ENCODE measurements around the gene RCCD1. TPM values are rescaled to one million over a fixed set of nuclear protein-coding genes. Genes with fewer than 3 reads are reported as not detected.

Gene RCCD1
- total and polyA plus RNA-seq, 7 experiments from 2014 or later: 2.5 to 24.6 (median 6.0) TPM

- Histone ChIP-seq H3K27ac (ENCODE audit: low read depth, low read length) (peak overlapping the region; percentile 31), H3K4me1 (ENCODE audit: control insufficient read depth in 2 of 2, insufficient read depth in 2 of 2, low read length in 2 of 2) (peaks cover 10 to 15% of the 10 kb centered on the region in 2 donors), H3K36me3 (ENCODE audit: control insufficient read depth in 2 of 3, insufficient read depth in 3 of 3, low read length in 3 of 3) (peaks cover 0 to 42% (median 0%) of the 10 kb centered on the region in 3 experiments), H3K9me3 (ENCODE audit: control insufficient read depth in 2 of 3, low read length in 3 of 3) (no peaks in the 10 kb centered on the region), H3K4me3 (ENCODE audit: low read length) (no peak overlapping the region), H3K27me3 (ENCODE audit: control insufficient read depth in 2 of 2, insufficient read depth in 2 of 2, low read length in 2 of 2) (no peaks in the 10 kb centered on the region)
- peak overlapping the region in 2 of 9 donors; percentile 34 to 74 for H3K27ac Mint-ChIP-seq
- H3K4me1 Mint-ChIP-seq: peaks cover 6 to 27% (median 12%) of the 10 kb centered on the region in 7 donors
- peak overlapping the region in 9 of 10 donors; percentile 30 to 88 (median 66) for H3K4me3 Mint-ChIP-seq
- intact Hi-C loops (cut with micrococcal nuclease): loop anchor here in 1 of 2 donors (10.0 kb wide), 1 partner anchor 898 kb away; the partner anchor contains the start of gene SLCO3A1
- H3K27me3 Mint-ChIP-seq: no peaks in the 10 kb centered on the region
- no peak for DNase-seq
- peaks cover 5 to 31% (median 9%) of the 10 kb centered on the region in 5 donors for H3K36me3 Mint-ChIP-seq
- ATAC-seq: no peak
- H3K9me3 Mint-ChIP-seq: no peaks in the 10 kb centered on the region
- POLR2A ChIA-PET: interaction anchor here (0.8 to 9.2 kb wide), 2 partner anchors 24 to 94 kb away, joined by 3 to 119 read pairs; partner anchors contain the start of genes HDDC3 and UNC45A
- CTCF ChIA-PET: interaction anchor here (1.0 to 7.7 kb wide), 8 partner anchors 15 to 92 kb away, joined by 3 to 67 read pairs (median 6); partner anchors contain the start of genes HDDC3, MAN2A2 and UNC45A
Measured at GRCh38 chr15:90957031-90957790, 2.5 kb downstream of the RCCD1 start.

GRCh38 chr15:90957791-90958190, 3.1 kb downstream of the RCCD1 start:
- peak overlapping the region in 1 of 9 donors; percentile 34 for H3K27ac Mint-ChIP-seq
- peak overlapping the region in 9 of 10 donors; percentile 30 to 75 (median 62) for H3K4me3 Mint-ChIP-seq
- DNase-seq (no peak), ATAC-seq (no peak)
- intact Hi-C loops (cut with micrococcal nuclease): loop anchor here in 1 of 2 donors (10.0 kb wide), 1 partner anchor 897 kb away; the partner anchor contains the start of gene SLCO3A1
- Histone ChIP-seq H3K9me3 (ENCODE audit: control insufficient read depth in 2 of 3, low read length in 3 of 3) (no peaks in the 10 kb centered on the region), H3K36me3 (ENCODE audit: control insufficient read depth in 2 of 3, insufficient read depth in 3 of 3, low read length in 3 of 3) (peaks cover 0 to 39% (median 0%) of the 10 kb centered on the region in 3 experiments), H3K4me1 (ENCODE audit: control insufficient read depth in 2 of 2, insufficient read depth in 2 of 2, low read length in 2 of 2) (peaks cover 10 to 15% of the 10 kb centered on the region in 2 donors), H3K27ac (ENCODE audit: low read depth, low read length) (no peak overlapping the region), H3K27me3 (ENCODE audit: control insufficient read depth in 2 of 2, insufficient read depth in 2 of 2, low read length in 2 of 2) (no peaks in the 10 kb centered on the region), H3K4me3 (ENCODE audit: low read length) (no peak overlapping the region)
- no peaks in the 10 kb centered on the region for H3K27me3 Mint-ChIP-seq
- no peaks in the 10 kb centered on the region for H3K9me3 Mint-ChIP-seq
- peaks cover 5 to 29% (median 11%) of the 10 kb centered on the region in 5 donors for H3K36me3 Mint-ChIP-seq
- peaks cover 6 to 27% (median 12%) of the 10 kb centered on the region in 7 donors for H3K4me1 Mint-ChIP-seq
- POLR2A ChIA-PET: interaction anchor here (9.2 kb wide), 1 partner anchor 24 kb away, joined by 119 read pairs; the partner anchor contains the start of genes HDDC3 and UNC45A
- CTCF ChIA-PET: interaction anchor here (1.0 to 7.7 kb wide), 6 partner anchors 15 to 91 kb away, joined by 3 to 67 read pairs (median 6); partner anchors contain the start of genes HDDC3, MAN2A2 and UNC45A

- Histone ChIP-seq H3K4me3 (ENCODE audit: low read length) (no peak overlapping the region), H3K36me3 (ENCODE audit: control insufficient read depth in 2 of 3, insufficient read depth in 3 of 3, low read length in 3 of 3) (peaks cover 0 to 28% (median 0%) of the 10 kb centered on the region in 3 experiments), H3K4me1 (ENCODE audit: control insufficient read depth in 2 of 2, insufficient read depth in 2 of 2, low read length in 2 of 2) (peaks cover 10 to 15% of the 10 kb centered on the region in 2 donors), H3K27me3 (ENCODE audit: control insufficient read depth in 2 of 2, insufficient read depth in 2 of 2, low read length in 2 of 2) (no peaks in the 10 kb centered on the region), H3K9me3 (ENCODE audit: control insufficient read depth in 2 of 3, low read length in 3 of 3) (no peaks in the 10 kb centered on the region), H3K27ac (ENCODE audit: low read depth, low read length) (no peak overlapping the region)
- CTCF ChIA-PET: interaction anchor here (0.6 to 7.7 kb wide), 3 partner anchors 16 to 416 kb away, joined by 3 to 67 read pairs (median 6); partner anchors contain the start of genes HDDC3 and UNC45A
- H3K9me3 Mint-ChIP-seq: no peaks in the 10 kb centered on the region
- H3K36me3 Mint-ChIP-seq: peaks cover 5 to 29% (median 11%) of the 10 kb centered on the region in 5 donors
- no peak overlapping the region for H3K4me3 Mint-ChIP-seq
- peaks cover 6 to 20% (median 12%) of the 10 kb centered on the region in 7 donors for H3K4me1 Mint-ChIP-seq
- DNase-seq: no peak
- intact Hi-C loops (cut with micrococcal nuclease): loop anchor here in 1 of 2 donors (10.0 kb wide), 1 partner anchor 896 kb away; the partner anchor contains the start of gene SLCO3A1
- POLR2A ChIA-PET: interaction anchor here (9.2 kb wide), 1 partner anchor 26 kb away, joined by 119 read pairs; the partner anchor contains the start of genes HDDC3 and UNC45A
- no peak overlapping the region for H3K27ac Mint-ChIP-seq
- no peak for ATAC-seq
- H3K27me3 Mint-ChIP-seq: no peaks in the 10 kb centered on the region
Measured at GRCh38 chr15:90959028-90959595, 4.4 kb downstream of the RCCD1 start.

- peak overlapping the region in 2 of 9 donors; percentile 22 to 70 for H3K27ac Mint-ChIP-seq
- no peak overlapping the region for H3K27ac ChIP-seq (ENCODE audit: low read depth, low read length)
- POLR2A ChIA-PET: interaction anchor here (9.2 kb wide), 1 partner anchor 26 kb away, joined by 119 read pairs; the partner anchor contains the start of genes HDDC3 and UNC45A
- H3K4me3 Mint-ChIP-seq: no peak overlapping the region
- no peaks in the 10 kb centered on the region for H3K9me3 Mint-ChIP-seq
- H3K36me3 Mint-ChIP-seq: peaks cover 5 to 29% (median 11%) of the 10 kb centered on the region in 5 donors
- peaks cover 0 to 27% (median 0%) of the 10 kb centered on the region in 3 experiments for H3K36me3 ChIP-seq (ENCODE audit: control insufficient read depth in 2 of 3, insufficient read depth in 3 of 3, low read length in 3 of 3)
- peaks cover 10 to 15% of the 10 kb centered on the region in 2 donors for H3K4me1 ChIP-seq (ENCODE audit: control insufficient read depth in 2 of 2, insufficient read depth in 2 of 2, low read length in 2 of 2)
- no peaks in the 10 kb centered on the region for H3K27me3 ChIP-seq (ENCODE audit: control insufficient read depth in 2 of 2, insufficient read depth in 2 of 2, low read length in 2 of 2)
- intact Hi-C loops (cut with micrococcal nuclease): loop anchor here in 1 of 2 donors (10.0 kb wide), 1 partner anchor 895 kb away; the partner anchor contains the start of gene SLCO3A1
- H3K4me3 ChIP-seq (ENCODE audit: low read length): no peak overlapping the region
- CTCF ChIA-PET: interaction anchor here (0.6 kb wide), 2 partner anchors 308 to 417 kb away, joined by 3 to 6 read pairs; no protein-coding TSS in a partner anchor
- ATAC-seq (no peak), DNase-seq (no peak)
- no peaks in the 10 kb centered on the region for H3K9me3 ChIP-seq (ENCODE audit: control insufficient read depth in 2 of 3, low read length in 3 of 3)
- H3K27me3 Mint-ChIP-seq: no peaks in the 10 kb centered on the region
- H3K4me1 Mint-ChIP-seq: peaks cover 5 to 17% (median 12%) of the 10 kb centered on the region in 7 donors
Measured at GRCh38 chr15:90959894-90960293, 5.2 kb downstream of the RCCD1 start.

- Mint-ChIP-seq H3K27me3 (no peaks in the 10 kb centered on the region), H3K4me3 (no peak overlapping the region), H3K27ac (peak overlapping the region in 2 of 9 donors; percentile 50 to 63), H3K36me3 (peaks cover 5 to 29% (median 11%) of the 10 kb centered on the region in 5 donors), H3K4me1 (peaks cover 5 to 17% (median 12%) of the 10 kb centered on the region in 7 donors), H3K9me3 (no peaks in the 10 kb centered on the region)
- Histone ChIP-seq H3K27me3 (ENCODE audit: control insufficient read depth in 2 of 2, insufficient read depth in 2 of 2, low read length in 2 of 2) (no peaks in the 10 kb centered on the region), H3K4me1 (ENCODE audit: control insufficient read depth in 2 of 2, insufficient read depth in 2 of 2, low read length in 2 of 2) (peaks cover 7 to 10% of the 10 kb centered on the region in 2 donors), H3K9me3 (ENCODE audit: control insufficient read depth in 2 of 3, low read length in 3 of 3) (no peaks in the 10 kb centered on the region), H3K36me3 (ENCODE audit: control insufficient read depth in 2 of 3, insufficient read depth in 3 of 3, low read length in 3 of 3) (peaks cover 0 to 25% (median 0%) of the 10 kb centered on the region in 3 experiments), H3K27ac (ENCODE audit: low read depth, low read length) (no peak overlapping the region), H3K4me3 (ENCODE audit: low read length) (no peak overlapping the region)
- ChIA-PET CTCF (interaction anchor here (0.6 to 1.6 kb wide), 2 partner anchors 73 to 308 kb away, joined by 3 to 6 read pairs; no protein-coding TSS in a partner anchor), POLR2A (interaction anchor here (1.7 to 9.2 kb wide), 2 partner anchors 25 to 27 kb away, joined by 3 to 119 read pairs; partner anchors contain the start of genes HDDC3 and UNC45A)
- DNase-seq: no peak
- intact Hi-C loops (cut with micrococcal nuclease): no loop called here
- ATAC-seq: no peak
Measured at GRCh38 chr15:90960298-90961091, 5.8 kb downstream of the RCCD1 start.

Measured in naive thymus-derived CD4-positive, alpha-beta T cell (primary cell).